Measurements from ENCODE around the gene ISG20.

DNA sequence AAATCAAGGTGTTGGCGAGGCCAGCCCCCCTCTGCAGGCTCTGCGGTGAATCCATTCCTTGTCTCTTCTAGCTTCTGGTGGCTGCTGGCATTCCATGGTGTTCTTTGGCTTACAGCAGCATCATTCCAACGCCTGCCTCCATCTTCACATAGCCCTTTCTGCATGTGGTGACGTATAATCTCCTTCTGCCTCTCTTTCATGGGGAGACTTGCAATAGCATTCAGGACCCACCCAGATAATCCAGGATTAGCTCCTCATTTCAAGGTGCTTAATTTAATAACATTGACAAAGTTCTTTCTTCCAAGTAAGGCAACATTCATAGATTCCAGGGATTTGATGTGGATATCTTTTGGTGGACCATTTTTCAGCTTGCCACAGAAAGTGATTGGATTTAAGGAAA lies 35.8 kb downstream of the ISG20 start:
- TF ChIP-seq SUZ12 (IDR thresholded peaks at IDR 0.05; ENCODE audit: extremely low read depth, insufficient read depth, insufficient read length) (no peak), ZNF274 (IDR thresholded peaks at IDR 0.05; ENCODE audit: low read depth, low read length) (no peak)

Data from NT2/D1 (cell line).